DND-41 (cell line): ENCODE measurements around the gene KCND1.

Experiments used
- EZH2 ChIP-seq: IDR thresholded peaks from 3 replicates; pipeline ENCODE4 v1.6.1; 2012; ENCODE audit warnings: borderline replicate concordance, low read depth, mild to moderate bottlenecking, moderate library complexity, low read length, inconsistent platforms; ENCODE audit not compliant: severe bottlenecking
- TF ChIP-seq, protein P1 (sequence below): IDR thresholded peaks from 2 replicates; pipeline ENCODE4 v1.5.1; 2012; ENCODE audit warnings: borderline replicate concordance, low read length, moderate library complexity, mild to moderate bottlenecking; ENCODE audit not compliant: poor library complexity, severe bottlenecking; ENCODE audit errors: extremely low read depth

DNA sequence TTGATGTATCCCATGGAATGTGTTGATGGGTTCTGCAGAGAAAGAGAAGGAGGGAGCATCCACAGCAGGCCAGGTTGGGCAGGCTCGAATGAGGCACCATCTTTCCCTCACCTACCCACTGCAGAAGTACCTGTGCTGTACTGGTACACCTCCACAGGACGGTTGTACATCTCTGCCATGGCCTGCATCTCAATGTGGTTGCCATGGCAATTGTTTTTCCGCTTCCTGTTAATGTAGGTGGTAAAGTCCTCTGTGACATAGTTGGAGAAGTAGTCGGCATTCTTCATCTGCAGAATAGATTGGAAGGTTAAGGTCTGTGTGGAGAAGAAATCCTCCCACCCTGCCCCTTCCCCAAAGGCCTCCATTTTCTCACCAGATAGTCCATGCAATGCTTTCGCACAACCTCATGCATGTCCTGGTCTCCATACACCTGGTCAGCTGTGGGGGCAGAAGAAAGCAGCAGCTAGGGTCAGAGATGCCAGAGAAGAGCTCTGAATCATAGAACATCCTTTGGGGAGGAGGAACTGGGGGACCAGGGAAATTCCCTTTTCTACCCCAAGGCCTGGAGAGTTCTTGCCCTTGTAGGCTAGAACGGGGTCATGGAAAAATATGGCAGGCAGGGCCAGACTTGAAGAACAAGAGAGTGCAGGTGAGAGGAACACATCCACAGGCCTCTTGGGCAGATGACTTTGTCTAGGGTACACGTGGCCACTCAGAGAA lies 36.9 kb downstream of the KCND1 start:
- TF ChIP-seq, protein P1, sequence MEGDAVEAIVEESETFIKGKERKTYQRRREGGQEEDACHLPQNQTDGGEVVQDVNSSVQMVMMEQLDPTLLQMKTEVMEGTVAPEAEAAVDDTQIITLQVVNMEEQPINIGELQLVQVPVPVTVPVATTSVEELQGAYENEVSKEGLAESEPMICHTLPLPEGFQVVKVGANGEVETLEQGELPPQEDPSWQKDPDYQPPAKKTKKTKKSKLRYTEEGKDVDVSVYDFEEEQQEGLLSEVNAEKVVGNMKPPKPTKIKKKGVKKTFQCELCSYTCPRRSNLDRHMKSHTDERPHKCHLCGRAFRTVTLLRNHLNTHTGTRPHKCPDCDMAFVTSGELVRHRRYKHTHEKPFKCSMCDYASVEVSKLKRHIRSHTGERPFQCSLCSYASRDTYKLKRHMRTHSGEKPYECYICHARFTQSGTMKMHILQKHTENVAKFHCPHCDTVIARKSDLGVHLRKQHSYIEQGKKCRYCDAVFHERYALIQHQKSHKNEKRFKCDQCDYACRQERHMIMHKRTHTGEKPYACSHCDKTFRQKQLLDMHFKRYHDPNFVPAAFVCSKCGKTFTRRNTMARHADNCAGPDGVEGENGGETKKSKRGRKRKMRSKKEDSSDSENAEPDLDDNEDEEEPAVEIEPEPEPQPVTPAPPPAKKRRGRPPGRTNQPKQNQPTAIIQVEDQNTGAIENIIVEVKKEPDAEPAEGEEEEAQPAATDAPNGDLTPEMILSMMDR: no peak
- TF ChIP-seq EZH2: no peak
